DMS153 treated with DMSO at 0.1 percent for 48 hours (cell line): ENCODE results near the gene IL22RA1.

ENCODE experiments used
- DNase-seq: peaks from one replicate; lab custom pipeline; 2025; ENCODE audit not compliant: unreplicated experiment; lab: John Stamatoyannopoulos, UW

The IL22RA1 gene

DNA sequence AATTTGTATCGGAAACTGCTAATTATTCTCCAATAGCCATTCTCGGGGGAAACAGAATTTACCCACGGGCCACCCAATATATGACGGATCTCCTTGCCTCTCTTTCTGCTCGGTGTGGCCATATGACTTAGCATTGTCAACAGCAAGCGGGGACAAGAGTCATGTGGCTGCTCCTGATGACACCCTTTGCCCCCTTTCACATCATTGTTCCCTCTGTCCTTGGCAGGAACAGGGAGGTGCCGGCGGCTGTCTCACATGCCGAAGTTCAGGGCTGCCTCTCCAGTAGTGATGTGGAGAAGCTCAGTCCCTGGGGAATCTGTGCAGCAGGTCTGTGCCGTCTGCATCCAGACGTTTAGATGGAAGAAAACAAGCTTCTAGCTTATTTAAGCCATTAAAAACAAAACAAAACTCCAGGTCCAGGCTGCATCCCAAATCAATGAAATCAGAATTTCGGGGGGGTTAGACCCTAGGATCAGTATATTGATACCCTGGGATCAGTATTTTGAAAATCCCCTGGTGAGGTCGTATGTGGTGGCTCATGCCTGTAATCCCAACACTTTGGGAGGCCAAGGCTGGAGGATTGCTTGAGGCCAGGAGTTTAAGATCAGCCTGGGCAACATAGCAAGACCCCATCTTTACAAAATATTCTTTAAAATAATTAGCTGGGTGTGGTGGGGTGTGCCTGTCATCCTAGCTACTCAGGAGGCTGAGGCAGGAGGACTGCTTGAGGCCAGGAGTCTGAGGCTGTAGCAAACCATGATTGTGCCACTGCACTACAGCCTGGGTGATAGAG is 41.8 kb downstream of the IL22RA1 start:
- no peak for DNase-seq

DNA sequence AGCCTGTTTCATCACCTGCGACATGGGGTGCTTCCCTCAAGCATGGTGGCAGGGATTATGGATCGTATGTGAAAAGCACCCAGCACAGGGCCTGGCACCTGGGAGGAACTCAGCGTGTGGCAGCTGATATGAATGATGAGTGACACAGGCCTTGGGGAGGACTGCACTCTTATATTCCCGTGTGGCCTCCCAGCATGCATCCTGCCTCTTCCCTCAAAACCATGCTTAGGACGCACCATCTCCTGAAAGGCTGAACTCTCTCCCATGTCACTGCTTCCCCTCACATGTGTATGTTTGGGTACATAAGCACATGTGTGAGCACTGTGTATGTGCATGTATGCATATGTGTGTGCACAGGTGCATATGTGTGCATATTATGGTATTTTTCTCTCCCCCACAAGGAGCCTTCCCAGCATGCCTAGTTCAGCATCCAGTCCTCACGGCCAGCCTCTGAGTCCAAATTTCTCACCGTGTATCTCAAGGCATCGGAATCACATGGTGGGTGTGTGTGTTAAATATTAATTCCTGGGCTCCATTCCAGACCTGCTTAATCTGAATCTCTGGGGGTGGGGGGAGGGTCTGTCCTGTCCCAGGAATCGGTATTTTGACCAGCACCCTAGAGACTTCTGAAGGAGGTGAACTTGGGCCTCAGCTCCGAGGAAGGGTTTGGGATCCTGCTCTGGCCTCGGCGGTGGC is 43.8 kb downstream of the IL22RA1 start:
- no peak for DNase-seq

DNA sequence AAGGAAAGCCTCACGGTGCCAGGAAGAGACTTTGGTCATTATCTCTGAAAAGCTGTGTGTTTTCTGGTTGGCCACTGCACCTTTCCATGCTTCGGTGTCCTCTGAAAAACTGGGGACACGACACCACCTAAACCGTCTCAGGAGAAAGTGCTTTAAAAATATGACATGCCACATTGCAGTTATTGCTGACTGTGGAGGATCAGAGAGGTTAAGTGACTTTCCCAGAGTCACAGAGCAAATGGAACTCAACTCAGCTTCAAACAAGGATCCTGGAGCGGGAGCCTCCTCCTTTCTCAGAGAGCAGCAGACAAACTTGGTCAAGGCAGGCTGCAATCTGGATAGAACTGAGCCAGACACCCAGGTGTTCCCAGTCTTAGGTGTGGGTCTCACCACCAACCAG is 44.8 kb downstream of the IL22RA1 start:
- no peak for DNase-seq

GRCh38 chr1:24097663-24098062 is 45.3 kb downstream of the IL22RA1 start:
- no peak for DNase-seq

DNA sequence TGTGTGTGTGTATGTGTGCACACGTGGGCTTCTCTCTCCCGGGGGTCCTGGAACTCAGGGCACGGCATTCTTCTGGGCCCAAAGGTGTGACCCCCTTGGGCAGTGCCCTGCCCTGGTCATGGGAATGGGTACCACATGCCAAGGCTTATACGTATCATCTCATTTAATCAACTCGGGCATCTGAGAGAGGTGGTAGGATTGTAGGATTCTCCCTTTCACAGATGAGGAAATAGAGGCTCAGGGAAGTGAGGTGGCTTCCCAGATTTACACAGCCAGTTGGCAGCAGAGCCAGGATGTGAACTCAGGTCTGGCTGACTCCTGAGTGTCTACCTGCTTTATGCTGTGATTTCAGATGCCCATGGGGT is 46.2 kb downstream of the IL22RA1 start:
- no peak for DNase-seq

GRCh38 chr1:24096009-24096738 is 46.8 kb downstream of the IL22RA1 start:
- DNase-seq = no peak

GRCh38 chr1:24095140-24095859 is 47.6 kb downstream of the IL22RA1 start:
- no peak for DNase-seq

DNA sequence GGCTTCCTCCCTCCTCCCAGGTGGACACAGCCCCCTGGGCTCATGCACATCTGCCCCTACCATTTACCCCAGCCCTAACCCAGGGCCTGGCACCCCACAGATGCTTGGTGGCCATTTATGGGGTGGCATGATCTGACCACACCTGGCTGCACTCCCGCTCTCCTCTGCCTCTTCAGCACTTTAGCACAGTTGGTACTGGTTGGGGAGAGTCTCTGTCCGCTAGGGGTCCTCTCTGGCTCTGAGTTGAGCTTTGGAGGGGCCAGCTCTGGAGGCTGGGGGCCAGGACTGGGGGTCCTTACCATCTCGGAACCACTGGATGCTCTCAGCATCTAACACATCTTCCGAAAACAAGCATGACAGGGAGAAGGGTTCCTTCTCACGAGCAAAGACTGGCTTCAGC is 48.4 kb downstream of the IL22RA1 start:
- no peak for DNase-seq

DNA sequence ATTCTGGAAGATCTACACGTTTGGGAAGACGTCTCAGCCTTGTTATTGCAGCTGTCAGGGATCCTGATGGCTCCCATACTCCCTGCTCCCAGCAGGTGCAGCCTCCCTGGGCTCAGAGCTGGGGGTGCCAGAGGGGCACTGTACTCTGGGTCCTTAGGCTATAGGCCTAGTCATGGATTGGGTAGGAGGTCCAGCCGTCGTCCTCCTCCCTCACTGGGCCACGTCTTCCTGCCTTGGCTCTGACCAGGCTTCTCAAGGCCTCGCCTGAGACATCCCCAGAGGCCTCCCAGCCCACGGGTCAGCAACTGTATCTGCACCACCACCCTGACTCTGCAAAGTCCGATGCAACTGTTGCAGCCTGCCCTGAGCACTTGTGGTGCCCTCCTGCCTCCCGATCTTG is 49.2 kb downstream of the IL22RA1 start:
- DNase-seq = no peak

DNA sequence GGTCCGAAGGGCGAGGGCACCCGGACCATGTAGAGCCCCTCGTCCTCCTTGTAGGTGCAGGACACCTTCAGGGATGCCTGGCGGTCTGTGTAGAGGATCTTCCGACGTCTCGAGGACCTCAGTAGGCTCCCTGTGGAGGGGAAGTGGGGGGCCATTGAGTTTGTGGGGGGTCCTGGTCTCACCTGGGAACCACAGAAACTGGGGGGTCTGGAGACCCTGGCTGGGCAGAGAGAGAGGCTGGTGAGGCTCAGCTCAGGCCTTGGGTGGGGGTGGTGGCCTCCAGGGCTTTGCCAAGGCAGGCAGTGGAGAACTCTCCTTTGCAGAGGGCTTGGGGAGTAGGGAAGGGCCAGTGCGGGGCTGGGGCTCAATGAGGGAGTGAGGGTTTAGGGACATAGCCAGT is 50.0 kb downstream of the IL22RA1 start:
- DNase-seq = no peak

DNA sequence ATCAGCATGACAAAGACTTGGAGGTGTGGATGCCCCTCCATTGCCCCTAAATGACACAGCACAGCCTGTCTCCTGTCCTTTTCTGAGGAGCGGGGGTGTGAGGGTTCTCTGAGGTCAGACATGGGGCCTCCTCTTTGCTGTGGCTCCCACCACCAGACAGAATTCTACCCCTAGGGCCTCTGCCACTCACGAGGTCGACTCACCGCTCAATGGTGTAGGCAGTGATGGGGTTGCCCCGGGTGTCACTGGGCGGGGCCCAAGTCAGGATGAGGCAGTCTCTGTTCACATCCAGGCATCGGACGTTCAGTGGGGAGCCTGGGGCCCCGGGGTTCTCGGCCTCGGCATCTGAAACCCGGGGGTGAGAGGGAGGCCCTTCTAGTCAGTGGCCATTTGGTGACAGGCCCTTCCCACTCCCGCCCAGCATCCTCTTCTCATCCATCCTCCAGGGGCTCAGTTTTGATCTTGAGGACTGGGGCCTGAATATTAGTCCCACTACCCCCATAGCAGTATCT is 50.9 kb downstream of the IL22RA1 start:
- no peak for DNase-seq

DNA sequence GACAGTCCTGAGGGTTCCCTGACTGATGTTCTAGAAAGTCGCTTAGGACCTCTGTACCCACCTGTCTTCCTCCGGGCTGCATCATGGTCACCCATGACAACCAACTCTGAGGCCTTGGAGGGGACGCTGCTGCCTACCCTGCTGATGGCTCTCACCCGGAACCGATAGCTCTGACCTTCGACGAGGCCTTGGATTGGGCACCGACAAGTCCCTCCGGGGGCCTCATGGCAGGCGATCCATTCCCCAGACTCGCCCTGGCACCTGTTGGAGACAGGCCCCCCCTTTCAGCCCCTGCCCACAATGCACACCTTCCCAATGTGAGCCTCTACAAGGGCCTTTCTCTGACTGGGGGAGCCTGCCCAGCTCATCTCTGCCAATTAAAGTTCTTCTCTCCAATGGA is 52.2 kb downstream of the IL22RA1 start:
- DNase-seq = no peak

DNA sequence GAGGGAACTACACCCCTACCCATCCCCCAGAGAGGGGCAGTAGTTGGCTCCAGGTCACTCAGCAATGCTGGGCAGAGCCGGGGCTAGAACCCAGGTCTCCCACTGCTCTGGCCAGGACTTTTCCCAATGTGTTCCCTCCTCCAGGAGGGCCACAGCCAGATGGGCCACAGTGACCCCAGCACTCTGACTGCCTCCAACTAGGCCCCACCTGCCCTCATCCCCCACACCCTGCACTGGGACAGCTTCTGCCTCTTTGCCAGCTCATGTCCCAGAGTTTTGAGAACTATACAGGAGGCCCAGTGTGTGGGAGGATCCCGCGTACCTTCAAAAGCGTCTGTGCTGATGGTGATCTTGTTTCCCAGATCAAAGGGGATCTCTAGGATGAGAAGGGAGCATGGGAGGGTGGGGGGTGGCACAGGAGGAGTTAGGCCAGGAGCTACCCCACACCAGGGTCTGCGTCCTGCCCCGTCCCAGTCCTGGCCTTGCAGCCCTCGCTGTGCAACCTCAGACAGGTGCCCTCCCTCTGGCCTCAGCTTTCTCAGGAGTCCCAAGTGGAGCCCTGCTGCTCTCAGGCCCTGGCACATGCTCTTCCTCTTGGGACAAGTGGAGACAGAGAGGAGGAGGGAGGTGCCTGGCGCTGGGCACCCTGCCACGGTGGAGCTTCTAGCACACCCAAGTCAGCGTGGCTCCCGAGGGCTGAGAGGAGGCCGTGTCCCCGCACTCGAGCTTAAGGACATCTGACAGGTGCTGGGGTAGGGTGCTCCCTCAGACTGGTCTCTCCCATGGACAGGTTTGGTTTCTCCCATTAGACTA is 53.0 kb downstream of the IL22RA1 start:
- DNase-seq = no peak

- no peak for DNase-seq
Observed at GRCh38 chr1:24089027-24089742, 53.8 kb downstream of the IL22RA1 start.

- DNase-seq = no peak
Observed at GRCh38 chr1:24086466-24086865, 56.5 kb downstream of the IL22RA1 start.

- DNase-seq = no peak
Observed at GRCh38 chr1:24085546-24085945, 57.4 kb downstream of the IL22RA1 start.

GRCh38 chr1:24085007-24085406 is 57.9 kb downstream of the IL22RA1 start:
- no peak for DNase-seq

DNA sequence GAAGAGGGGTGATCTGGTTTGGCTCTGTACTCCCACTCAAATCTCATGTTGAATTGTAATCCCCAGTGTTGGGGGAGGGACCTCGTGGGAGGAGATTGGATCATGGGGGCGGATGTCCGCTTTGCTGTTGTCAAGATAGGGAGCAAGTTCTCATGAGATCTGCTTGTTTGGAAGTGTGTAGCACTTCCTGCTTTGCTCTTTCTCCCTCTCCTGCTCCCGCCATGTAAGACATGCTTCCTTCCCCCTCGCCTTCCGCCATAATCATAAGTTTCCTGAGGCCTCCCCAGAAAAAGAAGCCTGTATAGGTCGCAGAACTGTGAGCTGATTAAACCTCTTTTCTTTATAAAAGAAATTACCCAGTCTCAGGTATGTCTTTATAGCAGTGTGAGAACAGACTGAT is 58.9 kb downstream of the IL22RA1 start:
- DNase-seq = no peak

DNA sequence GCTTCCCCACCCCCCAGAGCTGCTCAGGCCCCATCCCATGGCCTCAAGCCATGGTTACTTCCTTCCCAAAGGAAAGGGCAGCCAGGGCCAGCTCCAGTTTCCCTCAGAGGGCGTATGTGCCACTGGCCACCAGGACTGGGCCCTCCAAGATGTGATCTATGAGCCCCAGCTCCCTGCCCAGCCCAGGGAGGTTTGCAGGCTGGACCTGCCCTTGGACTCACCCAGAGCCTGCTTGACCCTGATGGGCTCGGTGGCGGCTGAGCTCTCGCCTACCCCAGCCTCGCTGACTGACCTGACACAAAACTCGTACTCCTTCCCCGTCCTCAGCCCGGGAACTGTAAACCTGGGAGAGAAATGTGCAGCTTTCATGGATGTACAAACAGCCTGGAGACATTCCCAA is 60.6 kb downstream of the IL22RA1 start:
- no peak for DNase-seq

DNA sequence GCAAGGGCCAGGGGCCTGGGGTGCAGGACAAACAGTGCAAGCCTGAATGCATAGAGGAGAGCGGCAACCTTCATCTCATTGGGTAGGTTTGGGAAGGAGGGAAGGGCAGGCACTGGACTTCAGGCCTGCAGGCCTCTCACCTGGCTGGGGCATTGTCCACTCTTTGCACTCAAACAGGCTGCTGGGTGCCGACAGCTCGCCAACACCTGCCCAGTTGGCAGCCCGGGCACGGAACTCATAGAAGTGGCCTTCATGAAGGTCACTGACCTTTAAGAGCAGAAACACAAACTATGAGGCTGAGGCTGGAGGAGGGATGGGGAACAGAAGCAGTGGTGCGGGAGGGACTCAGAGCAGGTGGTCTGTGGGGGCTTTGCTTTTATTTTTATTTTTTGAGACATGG is 61.8 kb downstream of the IL22RA1 start:
- no peak for DNase-seq
